ENCODE measurements around the gene CAPN5.

- TF ChIP-seq, protein P1, sequence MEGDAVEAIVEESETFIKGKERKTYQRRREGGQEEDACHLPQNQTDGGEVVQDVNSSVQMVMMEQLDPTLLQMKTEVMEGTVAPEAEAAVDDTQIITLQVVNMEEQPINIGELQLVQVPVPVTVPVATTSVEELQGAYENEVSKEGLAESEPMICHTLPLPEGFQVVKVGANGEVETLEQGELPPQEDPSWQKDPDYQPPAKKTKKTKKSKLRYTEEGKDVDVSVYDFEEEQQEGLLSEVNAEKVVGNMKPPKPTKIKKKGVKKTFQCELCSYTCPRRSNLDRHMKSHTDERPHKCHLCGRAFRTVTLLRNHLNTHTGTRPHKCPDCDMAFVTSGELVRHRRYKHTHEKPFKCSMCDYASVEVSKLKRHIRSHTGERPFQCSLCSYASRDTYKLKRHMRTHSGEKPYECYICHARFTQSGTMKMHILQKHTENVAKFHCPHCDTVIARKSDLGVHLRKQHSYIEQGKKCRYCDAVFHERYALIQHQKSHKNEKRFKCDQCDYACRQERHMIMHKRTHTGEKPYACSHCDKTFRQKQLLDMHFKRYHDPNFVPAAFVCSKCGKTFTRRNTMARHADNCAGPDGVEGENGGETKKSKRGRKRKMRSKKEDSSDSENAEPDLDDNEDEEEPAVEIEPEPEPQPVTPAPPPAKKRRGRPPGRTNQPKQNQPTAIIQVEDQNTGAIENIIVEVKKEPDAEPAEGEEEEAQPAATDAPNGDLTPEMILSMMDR (conservative IDR thresholded peaks at IDR 0.05 in 1 of 2, IDR thresholded peaks at IDR 0.05 in 1 of 2; ENCODE audit: extremely low read depth in 1 of 2, insufficient read depth in 1 of 2, low read depth in 1 of 2, low read length in 2 of 2), result no peak
- no peak for TF ChIP-seq EZH2 (IDR thresholded peaks at IDR 0.05; ENCODE audit: borderline replicate concordance, low read length)
Measured at GRCh38 chr11:77060234-77060633, 6.5 kb upstream of the CAPN5 start.

All from mammary epithelial cell (primary cell).